Esophagus squamous epithelium (tissue), 5 donors: ENCODE results near the gene CACNB2. TPM values are rescaled to one million over a fixed set of nuclear protein-coding genes. Genes with fewer than 3 reads are reported as not detected.

Source experiments
- DNase-seq: peaks from one replicate; lab custom pipeline; 2025; lab: John Stamatoyannopoulos, UW
- H3K27ac ChIP-seq, 4 donors: fragments of 200-600 bp; sonication (generic); one replicate each; pipeline ENCODE4 v1.5.1; 2016 to 2019; ENCODE audit warnings: mild to moderate bottlenecking in 1 of 4
- H3K27me3 ChIP-seq, 4 donors: fragments of 200-600 bp; sonication (generic); 1 replicate in 3 of 4; 2 replicates in 1 of 4; pipeline versions ENCODE4 v1.5.1 to v1.6.0; 2017 to 2021; ENCODE audit warnings: antibody characterized with exemption in 1 of 4
- H3K36me3 ChIP-seq, 3 donors: fragments of 200-600 bp; sonication (generic); one replicate each; pipeline ENCODE4 v1.5.1; 2016 to 2019
- H3K4me1 ChIP-seq, 3 donors: fragments of 200-600 bp; sonication (generic); one replicate each; pipeline ENCODE4 v1.5.1; 2017 to 2019
- H3K4me3 ChIP-seq, 4 donors: fragments of 200-600 bp; sonication (generic); 1 replicate in 3 of 4; 2 replicates in 1 of 4; pipeline ENCODE4 v1.5.1; 2016 to 2019; ENCODE audit warnings: mild to moderate bottlenecking in 2 of 4, moderate library complexity in 1 of 4
- H3K9me3 ChIP-seq, 3 donors: fragments of 200-600 bp; sonication (generic); one replicate each; pipeline ENCODE4 v1.5.1; 2016 to 2019
- POLR2A ChIP-seq, 4 donors: fragments of 450-650 bp; IDR thresholded peaks; one replicate each; pipeline ENCODE4 v1.6.1; 2017; ENCODE audit warnings: antibody characterized with exemption in 4 of 4, mild to moderate bottlenecking in 4 of 4, moderate library complexity in 3 of 4
- WGBS, 2 donors: methylation state at CpG; one replicate each; pipeline ENCODE4 v1.1.5; 2018; 5-methylcytosine and 5-hydroxymethylcytosine counted together
- intact Hi-C: fragments of 100-400 bp; cut with DNase I; formaldehyde crosslinking; loops from one replicate; pipeline ENCODE4 v1.15.0; 2022
- total RNA-seq, 4 donors: library from RNA; depleted of rRNA; stranded (reverse); fragments of >200 nt; gene quantifications; one replicate each; pipeline ENCODE4 v1.1.0, GENCODE V29; 2016
- TF ChIP-seq, protein P1 (sequence below), 6 experiments: fragments of 450-650 bp in 4 of 6; fragments of 200-600 bp in 2 of 6; sonication (generic) in 2 of 6; IDR thresholded peaks; one replicate each; pipeline ENCODE4 v1.5.1; 2016 to 2019; ENCODE audit warnings: antibody characterized with exemption in 6 of 6, mild to moderate bottlenecking in 4 of 6, moderate library complexity in 4 of 6
- donor health status: DM: yes; HTN: yes; CAD: no.

CACNB2 gene
- total RNA-seq, 4 donors from 2014 or later: 0.91 to 37.0 (median 5.7) TPM

DNA sequence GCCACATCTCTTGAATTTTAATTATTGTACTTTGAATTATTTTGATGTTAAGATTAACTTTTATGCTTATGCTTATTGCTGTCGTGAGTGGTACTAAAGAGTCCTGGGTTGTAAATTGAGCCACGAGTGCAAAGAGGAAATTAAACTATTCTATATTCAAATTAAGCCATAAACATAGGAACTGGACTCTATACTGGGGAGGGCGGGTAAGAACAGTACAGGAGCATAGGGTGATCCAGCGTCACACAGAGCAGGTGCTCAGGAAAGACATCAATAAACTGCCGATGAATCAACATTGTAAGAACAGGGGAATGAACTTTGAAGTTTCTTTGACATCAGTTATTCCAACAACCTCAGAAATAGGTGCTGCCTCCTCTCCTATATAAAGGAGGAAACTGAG is 219.6 kb downstream of the CACNB2 start:
- WGBS, 2 donors: 77% methylated on average over 5 of the region's 5 CpGs
- Histone ChIP-seq H3K36me3 (no peaks in the 10 kb centered on the region), H3K27ac (no peak overlapping the region), H3K4me1 (no peaks in the 10 kb centered on the region), H3K27me3 (no peaks in the 10 kb centered on the region), H3K9me3 (no peaks in the 10 kb centered on the region), H3K4me3 (no peak overlapping the region)
- no peak for DNase-seq
- intact Hi-C loops: no loop called here
- TF ChIP-seq POLR2A (IDR thresholded peaks at IDR 0.05): no peak
- TF ChIP-seq, protein P1, sequence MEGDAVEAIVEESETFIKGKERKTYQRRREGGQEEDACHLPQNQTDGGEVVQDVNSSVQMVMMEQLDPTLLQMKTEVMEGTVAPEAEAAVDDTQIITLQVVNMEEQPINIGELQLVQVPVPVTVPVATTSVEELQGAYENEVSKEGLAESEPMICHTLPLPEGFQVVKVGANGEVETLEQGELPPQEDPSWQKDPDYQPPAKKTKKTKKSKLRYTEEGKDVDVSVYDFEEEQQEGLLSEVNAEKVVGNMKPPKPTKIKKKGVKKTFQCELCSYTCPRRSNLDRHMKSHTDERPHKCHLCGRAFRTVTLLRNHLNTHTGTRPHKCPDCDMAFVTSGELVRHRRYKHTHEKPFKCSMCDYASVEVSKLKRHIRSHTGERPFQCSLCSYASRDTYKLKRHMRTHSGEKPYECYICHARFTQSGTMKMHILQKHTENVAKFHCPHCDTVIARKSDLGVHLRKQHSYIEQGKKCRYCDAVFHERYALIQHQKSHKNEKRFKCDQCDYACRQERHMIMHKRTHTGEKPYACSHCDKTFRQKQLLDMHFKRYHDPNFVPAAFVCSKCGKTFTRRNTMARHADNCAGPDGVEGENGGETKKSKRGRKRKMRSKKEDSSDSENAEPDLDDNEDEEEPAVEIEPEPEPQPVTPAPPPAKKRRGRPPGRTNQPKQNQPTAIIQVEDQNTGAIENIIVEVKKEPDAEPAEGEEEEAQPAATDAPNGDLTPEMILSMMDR (IDR thresholded peaks at IDR 0.05): no peak

DNA sequence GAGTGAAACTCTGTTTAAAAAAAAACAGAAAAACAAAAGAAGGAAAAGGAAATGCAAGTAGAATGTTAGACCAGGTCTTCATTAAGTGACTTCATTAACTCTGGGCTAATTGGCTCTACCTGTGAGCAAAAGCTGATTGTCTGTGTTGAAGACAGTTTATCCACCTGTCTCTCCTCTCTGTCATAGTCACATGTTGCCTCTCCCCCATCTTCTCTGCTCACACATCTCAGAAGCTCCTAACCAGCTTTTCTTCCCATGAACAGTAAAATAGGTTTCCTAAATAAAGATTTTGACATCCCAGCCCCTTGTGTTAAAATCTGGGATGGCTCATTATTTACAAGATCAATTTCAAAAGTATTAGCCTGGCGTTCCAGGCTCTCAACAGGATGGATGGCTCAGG is 222.7 kb downstream of the CACNB2 start:
- no peaks in the 10 kb centered on the region for H3K36me3 ChIP-seq
- 38 to 50% methylated on average over 1 of the region's 1 CpG for WGBS, 2 donors

DNA sequence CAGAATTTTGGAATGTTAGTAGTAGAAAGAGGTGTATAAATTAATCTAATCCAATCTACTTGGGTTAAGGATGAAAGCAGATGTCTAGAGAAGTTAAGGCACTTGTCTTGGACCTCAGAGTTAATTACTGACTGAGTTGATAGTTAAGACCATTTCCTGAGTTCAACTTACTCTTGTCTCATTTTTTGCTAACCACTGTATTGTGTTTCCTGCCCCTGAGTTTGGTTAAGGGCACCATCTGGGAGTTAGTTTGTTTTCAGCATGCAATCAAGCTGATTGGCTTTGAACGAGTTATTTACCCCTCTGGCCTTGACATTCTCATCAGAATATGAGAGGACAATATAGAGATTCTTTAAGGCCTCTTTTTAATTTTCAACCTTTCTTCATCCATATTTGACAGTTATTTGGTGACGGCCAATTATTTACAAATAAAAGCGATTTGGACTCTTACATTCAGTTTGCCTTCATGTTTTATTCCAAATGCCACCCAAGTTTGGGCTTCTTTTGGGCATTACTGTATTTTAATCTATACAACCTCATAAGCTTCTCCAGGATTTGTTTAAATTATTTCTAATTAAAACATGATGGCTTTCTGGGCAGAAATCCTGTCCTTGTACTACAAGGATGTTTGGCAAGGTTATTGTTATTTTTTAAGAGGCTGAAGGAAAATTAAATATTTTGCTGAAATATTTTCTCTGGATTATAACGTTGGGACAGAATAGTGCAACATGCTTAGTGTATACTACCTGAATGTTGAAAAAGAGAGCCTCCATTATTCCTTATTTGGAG is 225.0 kb downstream of the CACNB2 start:
- intact Hi-C loops: no loop called here
- H3K9me3 ChIP-seq: no peaks in the 10 kb centered on the region
- H3K4me3 ChIP-seq: no peak overlapping the region
- no peak overlapping the region for H3K27ac ChIP-seq
- no peaks in the 10 kb centered on the region for H3K4me1 ChIP-seq
- TF ChIP-seq, protein P1 (IDR thresholded peaks at IDR 0.05): no peak
- TF ChIP-seq POLR2A (IDR thresholded peaks at IDR 0.05): no peak
- DNase-seq: no peak
- no peaks in the 10 kb centered on the region for H3K27me3 ChIP-seq
- 55 to 62% methylated on average over 4 of the region's 4 CpGs for WGBS, 2 donors
- H3K36me3 ChIP-seq: no peaks in the 10 kb centered on the region

More for the DNA sequence above, 222.7 kb downstream of the CACNB2 start:
- no peaks in the 10 kb centered on the region for H3K9me3 ChIP-seq
- intact Hi-C loops: no loop called here
- H3K4me3 ChIP-seq: no peak overlapping the region
- H3K4me1 ChIP-seq: no peaks in the 10 kb centered on the region
- H3K27me3 ChIP-seq: no peaks in the 10 kb centered on the region
- no peak for TF ChIP-seq POLR2A (IDR thresholded peaks at IDR 0.05)
- TF ChIP-seq, protein P1 (IDR thresholded peaks at IDR 0.05): no peak
- no peak for DNase-seq
- H3K27ac ChIP-seq: no peak overlapping the region

DNA sequence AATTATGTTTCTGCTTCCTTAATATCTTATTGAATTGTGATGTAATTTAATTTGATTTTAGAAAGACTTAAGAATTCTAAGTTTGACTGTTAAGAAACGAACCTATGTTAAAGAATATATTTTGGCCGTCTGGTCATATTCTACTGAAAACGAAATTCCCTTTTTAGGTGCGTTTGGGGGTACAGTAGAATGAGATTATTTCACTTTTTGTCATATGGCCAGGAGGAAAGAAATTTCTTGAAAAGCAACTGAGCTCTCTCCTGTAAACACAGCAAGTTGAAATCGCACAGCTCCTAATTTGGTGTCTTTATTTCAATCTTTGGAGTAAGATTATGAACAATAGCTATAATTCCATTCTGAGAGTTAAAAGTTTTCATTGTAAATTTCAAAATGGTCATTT is 227.6 kb downstream of the CACNB2 start:
- TF ChIP-seq, protein P1 (IDR thresholded peaks at IDR 0.05): no peak
- no peak for TF ChIP-seq POLR2A (IDR thresholded peaks at IDR 0.05)
- intact Hi-C loops: no loop called here
- 62 to 72% methylated on average over 5 of the region's 5 CpGs for WGBS, 2 donors

DNA sequence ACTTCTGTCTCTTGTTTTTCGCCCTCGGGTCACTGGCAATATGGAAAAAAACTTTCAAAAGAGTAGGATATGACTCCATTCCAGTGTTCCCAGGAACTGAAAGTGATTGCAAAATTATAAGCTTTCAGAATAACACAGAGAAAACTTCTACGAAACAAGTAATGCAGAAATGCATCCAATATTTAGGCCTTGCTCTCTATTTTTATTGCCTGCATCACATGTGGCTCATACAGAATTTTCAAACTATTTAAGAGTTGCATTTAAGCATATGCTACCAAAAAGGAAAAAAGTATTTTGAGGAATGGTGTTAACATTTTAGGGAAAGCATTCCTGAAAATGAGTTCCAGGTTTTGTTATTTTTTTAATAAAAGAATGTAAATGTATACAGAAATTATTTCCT is 228.0 kb downstream of the CACNB2 start:
- no peak for TF ChIP-seq POLR2A (IDR thresholded peaks at IDR 0.05)
- peak overlapping the region in 2 of 4 donors; percentile 3 to 24 for H3K27ac ChIP-seq
- no peaks in the 10 kb centered on the region for H3K27me3 ChIP-seq
- no peaks in the 10 kb centered on the region for H3K4me1 ChIP-seq
- H3K36me3 ChIP-seq: no peaks in the 10 kb centered on the region
- H3K4me3 ChIP-seq: no peak overlapping the region
- no peak for DNase-seq
- intact Hi-C loops: no loop called here
- H3K9me3 ChIP-seq: no peaks in the 10 kb centered on the region
- WGBS, 2 donors: 49 to 67% methylated on average over 3 of the region's 3 CpGs

More for the DNA sequence above, 227.6 kb downstream of the CACNB2 start:
- Histone ChIP-seq H3K9me3 (no peaks in the 10 kb centered on the region), H3K27ac (peak overlapping the region in 2 of 4 donors; percentile 3 to 24), H3K4me1 (no peaks in the 10 kb centered on the region), H3K4me3 (no peak overlapping the region), H3K36me3 (no peaks in the 10 kb centered on the region), H3K27me3 (no peaks in the 10 kb centered on the region)
- DNase-seq: no peak
